GM19395 (cell line): ENCODE results near the gene SDK2.
"Not testable (repeated sequence)": the region's sequence is repeated elsewhere in the genome, so short reads cannot be mapped to it uniquely, and the experiment has no call there.

Experiments
- ATAC-seq: cut with Tn5 transposase; IDR thresholded peaks from one replicate; pipeline ENCODE4 v1.9.1; 2021; ENCODE audit warnings: mild to moderate bottlenecking, moderate library complexity; ENCODE audit not compliant: unreplicated experiment

SDK2 gene

DNA sequence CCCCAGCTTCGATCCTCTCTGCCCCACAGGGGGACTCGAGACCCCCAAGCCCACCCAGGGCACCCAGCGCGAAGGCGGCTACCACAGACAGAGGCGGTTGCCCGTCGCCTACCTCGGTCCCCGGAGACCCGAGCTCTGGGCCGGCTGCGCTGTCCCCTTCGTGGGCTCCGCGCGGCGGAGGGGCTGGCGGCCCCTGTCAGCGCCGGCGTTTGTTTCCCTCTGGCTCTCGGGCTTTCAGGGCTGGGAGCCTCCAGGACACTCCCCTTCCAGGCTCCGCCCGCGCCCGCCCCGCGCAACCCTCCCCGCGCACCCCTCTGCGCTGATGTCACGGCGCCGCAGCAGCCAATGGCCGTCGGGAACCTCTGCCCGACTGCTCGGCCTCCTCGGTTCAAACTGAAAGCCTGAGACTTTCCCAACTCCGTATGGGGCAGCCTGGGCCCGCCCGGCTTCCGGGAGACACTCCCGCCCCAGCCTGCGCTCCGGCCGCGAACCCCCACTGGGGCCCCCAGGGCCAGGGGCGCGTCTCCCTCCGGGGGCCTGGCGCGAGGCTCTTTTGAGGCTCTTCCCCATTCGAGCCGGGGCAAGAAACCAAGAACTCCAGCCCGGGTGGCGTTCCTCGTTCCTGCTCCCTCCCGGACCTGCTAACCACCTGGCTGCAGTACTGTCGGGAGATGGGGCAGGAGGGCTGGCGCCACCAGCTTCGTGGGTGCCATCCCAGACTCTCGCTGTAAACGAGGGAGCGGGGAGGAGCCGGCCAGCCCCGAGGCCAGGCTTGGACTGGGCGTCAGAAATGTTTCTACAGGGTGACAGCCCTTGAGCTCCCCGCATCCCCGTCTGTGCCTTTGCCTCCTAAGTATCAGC lies 332.2 kb downstream of the SDK2 start, which contains the start of gene CDC42EP4:
Gene CDC42EP4 (minus strand): TSS at position 221 of the 861 bp plus-strand sequence. CDS start 25,501 bp downstream, outside the sequence.
- peak; percentile 87 for ATAC-seq

DNA sequence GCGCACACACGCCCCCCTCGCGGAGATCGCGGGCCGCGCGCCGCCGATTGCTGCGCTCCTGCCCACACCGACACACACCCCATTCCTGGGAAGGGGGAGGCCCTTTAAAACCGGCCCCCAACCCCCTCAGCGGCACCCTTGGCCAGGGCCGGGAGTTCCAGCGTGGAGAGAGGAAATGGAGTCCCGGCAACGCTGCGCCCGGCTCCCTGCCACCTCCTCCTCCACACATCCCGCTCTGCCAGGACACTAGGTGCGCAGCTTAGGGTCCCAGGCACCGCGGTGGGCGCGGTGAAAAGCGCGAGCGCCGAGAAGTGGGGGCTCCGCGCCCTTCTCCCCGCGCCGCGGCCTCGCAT lies 332.8 kb downstream of the SDK2 start:
- peak; percentile 34 for ATAC-seq

DNA sequence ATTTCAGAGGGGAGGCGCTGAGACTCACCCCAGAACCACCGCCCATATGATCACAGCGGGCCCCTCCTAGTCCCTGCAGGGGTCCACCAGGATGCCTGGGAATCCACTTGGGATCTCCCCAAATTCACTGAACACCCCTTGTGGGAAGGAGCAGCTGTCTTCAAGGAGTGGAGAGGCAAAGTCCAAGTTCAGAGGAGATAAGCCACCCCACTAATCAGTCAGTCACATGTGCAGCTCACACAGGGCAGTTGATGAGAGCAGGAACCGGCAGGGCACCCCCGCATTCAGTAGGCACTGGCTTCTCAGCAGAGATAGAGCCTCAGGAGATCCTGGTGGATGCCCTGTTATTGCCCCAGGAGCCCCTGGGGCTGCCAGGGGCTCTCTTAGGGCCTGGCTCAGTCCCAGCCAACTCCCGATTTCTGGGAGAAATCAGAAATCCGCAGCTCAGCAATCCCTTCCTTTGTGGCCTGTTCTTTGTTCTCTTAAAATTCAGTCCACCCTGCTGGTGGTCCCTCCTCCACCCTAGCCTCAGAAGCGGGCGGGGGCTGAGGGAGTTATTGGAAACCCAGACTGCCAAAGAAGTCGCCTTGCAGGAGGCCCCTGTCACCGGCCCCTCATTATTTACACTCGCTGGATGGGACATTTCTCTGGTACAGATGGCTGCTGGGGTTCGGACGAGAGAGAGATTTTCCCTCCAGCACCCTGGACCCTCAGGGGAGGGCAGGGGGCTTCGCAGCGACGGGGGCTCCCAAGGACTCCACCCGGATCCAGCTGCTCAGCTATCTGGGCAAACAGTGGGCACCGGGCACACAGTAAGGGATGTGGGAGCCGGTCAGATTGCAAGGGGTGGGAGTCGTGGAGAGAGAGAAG lies 334.3 kb downstream of the SDK2 start:
- no peak for ATAC-seq

DNA sequence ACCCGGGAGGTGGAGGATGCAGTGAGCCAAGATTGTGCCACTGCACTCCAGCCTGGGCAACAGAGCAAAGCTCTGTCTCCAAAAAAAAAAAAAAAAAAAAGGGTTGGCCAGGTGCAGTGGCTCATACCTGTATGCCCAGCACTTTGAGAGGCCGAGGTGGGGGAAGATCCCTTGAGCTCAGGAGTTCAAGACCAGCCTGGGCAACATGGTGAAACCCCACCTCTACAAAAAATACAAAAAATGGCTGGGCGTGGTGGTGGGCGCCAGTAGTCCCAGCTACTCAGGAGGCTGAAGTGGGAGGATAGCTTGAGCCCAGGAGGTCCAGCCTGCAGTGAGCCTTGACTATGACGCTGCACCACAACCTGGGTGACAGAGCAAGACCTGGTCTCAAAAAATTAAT lies 335.3 kb downstream of the SDK2 start:
- ATAC-seq, result not testable (repeated sequence)

DNA sequence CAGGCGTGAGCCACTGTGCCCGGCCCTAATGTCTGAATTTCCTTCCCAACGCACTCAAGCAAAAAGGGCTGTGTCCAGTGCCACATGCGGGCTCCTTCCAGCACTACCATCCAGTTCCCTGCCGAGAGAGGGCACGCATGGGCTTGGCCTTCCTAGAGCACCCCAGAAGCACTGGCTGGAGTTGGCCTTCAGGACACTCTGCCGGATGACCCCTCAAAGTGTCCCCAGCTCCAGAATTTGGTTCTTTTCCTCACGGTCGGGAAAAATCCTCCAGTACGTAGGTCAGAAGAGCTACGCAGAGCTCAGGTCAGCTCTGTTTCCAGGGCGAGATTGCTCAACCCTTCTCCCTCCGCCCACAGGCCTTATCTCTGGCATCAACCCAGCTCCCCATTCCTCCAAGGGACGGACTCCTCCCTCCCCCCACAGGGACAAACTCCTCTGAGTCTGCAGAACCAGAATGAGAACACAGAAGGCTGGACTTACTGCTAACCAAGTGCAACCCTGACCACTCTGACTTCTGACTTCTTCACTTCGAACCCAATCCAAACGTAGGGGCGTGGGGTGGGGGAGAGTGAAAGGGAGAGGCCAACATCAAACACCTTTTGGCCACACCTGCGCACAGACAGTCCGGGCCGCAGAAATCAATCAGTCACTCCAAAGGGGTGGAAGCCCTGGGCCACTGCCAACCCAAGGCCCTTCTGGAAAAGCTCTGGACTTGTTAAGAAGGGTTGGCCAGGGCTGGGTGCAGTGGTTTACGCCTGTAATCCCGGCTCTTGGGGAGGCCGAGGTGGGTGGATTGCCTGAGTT lies 336.0 kb downstream of the SDK2 start:
- no peak for ATAC-seq

DNA sequence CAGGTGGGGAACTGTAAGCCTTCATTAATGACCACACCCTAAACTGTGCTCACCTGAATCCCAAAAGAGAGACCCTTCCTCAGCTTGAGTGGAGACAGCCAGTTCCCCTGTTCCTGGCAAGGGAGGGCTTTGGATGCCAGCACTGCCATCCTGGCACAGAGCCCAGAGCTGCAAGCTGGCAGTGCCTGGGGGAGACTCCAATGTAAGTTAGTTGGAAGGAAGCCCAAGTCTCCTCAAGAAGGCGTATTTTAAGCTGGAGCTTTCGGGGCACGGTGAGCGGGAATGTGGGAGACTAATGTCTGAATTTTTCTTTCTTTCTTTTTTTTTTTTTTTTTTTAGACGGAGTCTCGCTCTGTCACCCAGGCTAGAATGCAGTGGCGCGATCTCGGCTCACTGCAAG lies 337.1 kb downstream of the SDK2 start:
- ATAC-seq, result no peak

DNA sequence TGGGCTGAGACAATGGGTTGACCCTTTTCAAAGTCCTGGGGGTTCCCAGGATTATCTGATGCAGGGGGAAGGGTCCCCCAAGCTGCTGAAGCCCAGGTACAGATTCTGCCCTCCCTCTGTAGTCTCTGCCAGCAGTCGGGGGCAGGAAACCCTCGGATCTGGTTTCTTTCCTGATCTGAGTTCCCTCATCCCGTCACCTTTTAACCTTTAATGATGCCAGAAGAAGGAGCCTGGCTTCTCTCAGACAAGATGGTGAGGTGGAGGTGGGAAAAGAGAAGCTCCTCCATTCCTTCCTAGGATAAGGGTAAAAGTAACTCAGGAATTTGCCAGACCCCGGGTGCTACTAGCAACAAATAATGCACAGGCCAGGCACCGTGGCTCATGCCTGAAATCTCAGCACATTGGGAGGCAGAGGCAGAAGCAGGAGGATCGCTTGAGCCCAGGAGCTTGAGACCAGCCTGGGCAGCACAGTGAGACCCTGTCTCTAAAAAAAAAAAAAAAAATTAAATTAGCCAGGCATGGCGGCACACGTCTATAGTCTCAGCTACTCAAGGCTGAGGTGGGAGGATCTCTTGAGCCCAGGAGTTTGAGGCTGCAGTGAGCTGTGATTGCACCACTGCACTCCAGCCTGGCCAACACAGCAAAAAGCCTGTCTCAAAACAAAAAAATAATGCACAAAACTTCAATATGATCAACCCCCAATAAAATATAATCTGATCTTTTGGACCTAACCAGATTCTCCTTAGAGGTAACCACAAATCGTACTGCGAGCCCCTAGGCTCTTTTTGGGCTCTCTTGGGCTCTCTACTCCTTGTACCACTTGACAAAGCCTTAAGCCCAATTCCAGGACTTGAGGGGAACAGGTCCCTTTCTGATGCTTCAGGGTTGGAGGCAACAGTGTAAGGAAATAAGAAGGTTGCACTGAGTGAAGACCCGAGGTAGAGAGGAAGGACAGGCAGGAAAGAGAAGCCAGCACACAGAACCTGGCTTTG lies 338.1 kb downstream of the SDK2 start:
- no peak for ATAC-seq

DNA sequence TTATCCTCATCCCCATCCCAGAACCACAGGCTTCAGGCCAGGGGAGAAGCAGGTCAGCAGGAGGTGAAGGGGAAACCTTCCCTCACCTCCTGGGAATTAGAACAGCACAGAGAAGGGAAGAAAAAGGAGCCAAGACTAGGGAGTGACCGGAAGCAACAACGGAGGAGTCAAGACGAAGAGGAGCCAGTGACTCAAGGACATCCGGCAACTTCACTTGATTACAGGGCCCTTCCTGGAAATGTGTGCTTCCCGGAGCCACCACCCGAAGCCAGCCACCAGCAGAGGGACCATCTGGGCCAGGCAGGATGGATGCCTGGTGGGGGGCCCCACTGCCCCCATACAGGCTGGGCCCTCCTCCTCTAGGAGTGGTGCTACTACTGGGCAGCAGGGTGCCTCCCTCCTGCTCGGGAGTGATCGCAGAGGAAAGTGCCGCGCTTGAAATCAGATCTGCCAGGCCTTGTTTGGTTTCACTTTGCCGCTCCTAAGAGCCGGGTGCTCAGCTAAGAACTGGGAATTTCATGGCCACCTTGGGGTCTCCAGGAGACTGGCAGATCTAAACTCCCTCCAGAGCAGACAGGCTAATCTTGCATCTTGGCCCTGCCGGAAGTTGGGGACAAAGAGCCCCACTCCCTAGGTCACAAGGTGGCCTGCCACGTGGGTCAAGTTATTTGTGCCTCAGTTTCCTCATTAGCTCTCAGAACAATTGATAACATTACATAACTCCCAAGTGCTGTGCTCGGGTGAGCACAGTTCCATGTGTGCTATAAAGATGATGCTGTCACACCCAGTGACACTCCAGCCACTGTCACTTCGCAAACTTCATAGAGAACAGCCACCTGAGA lies 339.1 kb downstream of the SDK2 start:
- no peak for ATAC-seq

DNA sequence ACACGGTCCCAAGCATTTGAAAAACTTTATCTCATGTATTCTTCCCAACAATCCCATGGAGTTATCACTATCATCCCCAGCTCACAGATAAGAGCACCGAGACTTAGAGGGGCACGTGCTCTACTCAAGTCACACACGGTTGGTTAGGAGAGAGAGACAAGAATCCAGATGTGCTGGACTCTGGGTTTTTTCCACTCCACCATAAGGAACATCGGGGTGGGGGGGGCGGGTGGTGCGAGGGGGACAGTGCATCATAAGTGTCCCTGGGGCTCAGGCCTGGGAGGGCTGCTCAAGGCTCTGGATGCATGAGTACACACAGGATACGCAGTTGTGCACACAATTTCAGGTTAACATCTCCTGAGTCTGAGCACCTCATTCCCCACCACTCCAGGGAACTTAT lies 339.8 kb downstream of the SDK2 start:
- no peak for ATAC-seq

DNA sequence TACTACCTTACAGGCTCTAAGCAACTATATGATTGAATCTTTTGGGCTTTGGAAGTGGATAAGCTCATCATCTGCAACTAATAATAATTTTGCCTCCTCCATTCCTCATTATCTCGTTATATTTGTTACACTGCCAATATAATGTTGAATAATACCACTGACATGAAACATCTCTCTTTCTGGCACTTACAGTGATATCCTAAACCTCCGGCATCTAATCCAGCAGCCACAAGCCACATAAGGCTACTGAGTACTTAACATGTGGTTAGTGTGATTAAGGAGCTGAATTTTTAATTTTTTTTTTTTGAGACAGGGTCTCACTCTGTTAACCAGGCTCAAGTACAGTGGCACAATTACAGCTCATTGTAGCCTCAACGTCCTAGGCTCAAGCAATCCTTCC lies 342.1 kb downstream of the SDK2 start:
- no peak for ATAC-seq

DNA sequence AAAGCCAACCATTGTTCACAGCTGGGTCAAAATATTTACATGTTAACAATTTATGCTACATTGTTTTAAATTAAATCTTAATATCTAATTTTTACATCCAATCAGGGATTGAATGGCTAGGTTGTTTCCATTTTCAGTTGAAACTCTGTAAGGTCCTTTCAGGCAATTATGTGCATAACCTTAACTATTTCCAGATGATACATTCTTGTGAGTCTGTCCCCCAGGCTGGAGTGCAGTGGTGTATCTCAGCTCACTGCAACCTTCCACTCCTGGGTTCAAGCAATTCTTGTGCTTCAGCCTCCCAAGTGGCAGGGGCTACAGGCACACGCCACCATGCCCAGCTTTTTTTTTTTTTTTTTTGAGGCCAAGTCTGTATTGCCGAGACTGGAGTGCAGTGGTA lies 342.9 kb downstream of the SDK2 start:
- no peak for ATAC-seq

DNA sequence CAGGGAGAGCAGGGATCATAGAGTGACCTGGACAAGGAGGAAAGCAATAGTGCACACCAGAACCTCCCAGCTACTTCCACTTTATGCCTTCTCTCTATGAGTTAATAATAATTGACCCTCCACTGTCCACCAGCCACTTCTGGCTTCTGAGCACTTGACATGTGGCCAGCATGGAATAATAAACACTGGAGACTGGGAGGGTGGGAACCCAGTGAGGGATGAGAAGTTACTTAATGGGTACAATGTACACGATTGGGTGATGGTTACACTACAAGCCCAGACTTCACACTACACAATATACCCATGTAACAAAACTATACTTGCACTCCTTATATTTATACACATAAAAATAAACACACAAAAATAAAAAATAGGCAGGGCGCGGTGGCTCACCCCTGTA lies 343.9 kb downstream of the SDK2 start:
- ATAC-seq, result no peak

DNA sequence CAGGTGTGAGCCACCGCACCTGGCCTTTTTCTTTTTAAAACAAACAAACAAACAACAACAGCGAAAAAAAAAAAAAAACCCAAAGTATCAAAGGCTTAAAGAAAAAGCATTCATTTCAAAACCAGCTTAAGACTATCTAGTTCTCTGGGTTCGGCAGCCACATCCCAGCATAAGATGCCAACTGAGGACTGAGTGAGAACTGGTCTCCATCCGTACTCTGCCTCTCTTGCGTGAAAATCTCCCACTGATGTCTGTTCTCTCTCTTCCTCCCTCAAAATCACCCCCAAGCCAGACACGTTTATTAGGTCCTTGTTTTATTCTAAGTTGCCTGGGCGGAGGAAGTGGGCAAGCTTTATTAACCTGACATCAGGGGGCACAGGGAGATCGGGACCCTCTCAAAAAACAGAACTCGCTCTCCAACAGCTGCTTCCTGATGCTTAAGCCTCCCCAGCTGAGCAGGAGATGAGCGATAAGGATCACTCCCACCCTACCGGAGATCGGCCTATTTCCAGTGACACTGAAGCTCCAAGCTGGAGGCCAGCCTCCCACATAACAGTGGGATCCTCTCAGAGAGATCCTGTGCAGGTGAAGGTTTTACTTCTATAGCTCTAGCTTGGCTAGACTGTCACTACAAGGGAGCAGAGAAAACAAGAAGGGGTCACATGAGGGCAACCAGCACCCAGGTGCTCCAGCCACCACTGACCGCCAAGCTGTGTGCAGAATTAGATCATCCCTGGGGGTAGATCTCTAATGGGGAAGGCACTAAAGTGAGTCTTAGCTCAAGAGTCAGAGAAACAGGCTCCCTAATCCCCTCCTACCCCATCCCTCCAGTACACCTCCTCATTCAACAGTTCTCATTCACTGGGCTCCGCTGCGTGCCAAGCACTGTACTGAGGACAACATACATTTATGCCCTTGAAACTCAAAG lies 346.0 kb downstream of the SDK2 start:
- no peak for ATAC-seq

DNA sequence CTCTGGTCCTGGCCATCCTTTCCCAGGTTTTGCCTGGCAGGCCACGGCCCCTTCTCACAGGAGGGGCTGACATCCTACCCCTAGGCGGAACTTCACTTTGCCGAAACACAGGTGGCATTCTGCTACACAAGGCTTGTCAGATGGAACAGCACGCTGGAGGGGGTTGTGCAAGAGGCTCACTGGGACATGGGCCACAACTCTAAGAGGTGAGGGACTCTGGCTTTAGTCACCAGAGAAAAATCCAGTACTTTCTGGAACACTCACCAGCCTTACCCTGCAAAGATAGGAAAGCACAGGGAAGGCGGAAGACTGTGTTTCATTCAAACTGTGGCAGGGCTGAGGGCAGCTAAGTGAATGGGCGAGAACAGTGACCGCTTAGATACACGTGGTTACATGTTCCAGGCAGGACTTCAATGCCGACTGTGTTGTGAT lies 350.7 kb downstream of the SDK2 start:
- no peak for ATAC-seq

DNA sequence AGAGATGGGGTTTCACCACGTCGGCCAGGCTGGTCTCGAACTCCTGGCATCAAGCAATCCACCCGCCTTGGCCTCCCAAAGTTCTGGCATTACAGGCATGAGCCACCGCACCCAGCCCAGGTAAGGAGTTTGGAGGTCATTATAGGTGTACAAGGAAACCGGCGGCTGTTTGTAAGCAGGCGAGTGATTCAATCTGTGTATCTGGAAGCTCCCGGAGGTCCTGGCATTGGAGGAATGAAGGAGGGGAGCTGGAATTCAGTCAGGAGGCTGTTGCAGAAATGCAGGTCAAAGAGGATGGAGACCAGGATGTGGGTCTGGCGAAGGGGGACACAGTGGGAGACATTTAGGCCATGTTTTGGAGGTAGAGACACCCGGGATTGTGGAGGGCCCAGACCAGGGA lies 351.2 kb downstream of the SDK2 start:
- no peak for ATAC-seq

DNA sequence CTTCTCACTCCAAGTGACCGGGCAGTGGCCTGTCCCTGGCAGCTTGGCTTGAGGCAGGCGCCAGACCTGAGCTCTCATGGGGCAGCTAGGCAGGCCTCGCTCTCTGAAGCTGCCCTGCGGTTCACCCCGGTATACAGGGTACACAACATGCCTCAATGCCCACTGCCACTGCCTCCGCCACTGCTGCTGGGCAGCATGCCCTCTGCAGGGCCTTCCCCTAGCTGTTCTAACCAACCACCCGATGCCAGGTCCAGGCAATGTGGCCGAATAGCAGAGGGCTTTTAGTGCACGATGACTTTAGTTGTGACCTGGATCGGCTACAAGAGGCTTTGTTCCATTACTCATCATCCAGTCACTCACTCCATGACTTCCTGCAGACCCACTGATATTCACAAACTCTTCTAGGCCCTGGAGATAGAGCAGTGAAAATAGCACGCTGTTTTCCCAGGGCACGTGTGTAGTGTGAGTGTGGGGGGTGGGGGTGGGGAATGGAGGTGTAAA lies 352.2 kb downstream of the SDK2 start:
- no peak for ATAC-seq

DNA sequence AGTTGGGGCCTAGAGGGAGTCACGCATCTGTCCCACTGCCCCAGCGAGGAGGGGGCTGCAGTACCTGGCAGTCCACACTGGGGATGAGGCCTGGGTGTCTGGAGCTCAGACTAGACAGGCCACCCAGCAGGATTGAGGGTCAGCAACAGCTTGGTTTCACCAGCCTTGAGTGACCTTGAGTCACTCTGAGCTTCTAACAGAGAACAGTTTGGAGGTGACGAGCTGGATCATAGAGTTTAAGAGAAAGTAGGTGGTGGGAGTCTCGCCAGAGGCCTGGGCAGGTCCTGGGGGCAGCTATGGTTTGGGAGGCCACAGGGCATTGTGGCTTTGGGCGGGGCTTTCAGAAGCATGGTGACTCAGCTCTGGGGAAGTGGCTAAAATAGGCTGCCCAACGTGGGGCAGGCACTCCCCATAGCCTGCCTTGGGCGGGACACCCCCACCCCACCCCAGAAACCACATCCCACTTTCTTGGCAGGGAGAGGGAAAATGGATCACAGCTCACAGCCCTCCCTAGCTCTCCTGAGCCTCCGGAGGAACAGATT lies 352.9 kb downstream of the SDK2 start:
- peak; percentile 90 for ATAC-seq
